SKM-1 treated with dmso at 0.1 percent for 144 hours (cell line): ENCODE results near the gene CLRN1.
A peak's percentile ranks its signal among the peaks of the same experiment; 100 is the strongest.
"Not testable (repeated sequence)": the region's sequence is repeated elsewhere in the genome, so short reads cannot be mapped to it uniquely, and the experiment has no call there.

Experiments
- DNase-seq: peaks from one replicate; lab custom pipeline; 2025; ENCODE audit not compliant: unreplicated experiment; lab: John Stamatoyannopoulos, UW

The CLRN1 gene

GRCh38 chr3:150972366-150973071 lies at the start of gene CLRN1:
CLRN1 (minus strand) TSS chr3:150972727; CDS start chr3:150972708, 19 bp downstream.
- DNase-seq, result no peak

- DNase-seq, result no peak
These were observed 43.9 kb upstream of the CLRN1 start for GRCh38 chr3:151016478-151016795.

GRCh38 chr3:151015767-151016477 lies 43.4 kb upstream of the CLRN1 start:
- DNase-seq, result peak; percentile 55

GRCh38 chr3:151015181-151015580 lies 42.7 kb upstream of the CLRN1 start:
- DNase-seq, result no peak

- DNase-seq, result no peak
These were observed 42.0 kb upstream of the CLRN1 start for GRCh38 chr3:151014501-151015018.

GRCh38 chr3:151012753-151013152 lies 40.2 kb upstream of the CLRN1 start:
- no peak for DNase-seq

GRCh38 chr3:151011427-151011826 lies 38.9 kb upstream of the CLRN1 start:
- no peak for DNase-seq

- DNase-seq, result no peak
These were observed 37.5 kb upstream of the CLRN1 start for GRCh38 chr3:151009981-151010380.

- no peak for DNase-seq
These were observed 36.9 kb upstream of the CLRN1 start for GRCh38 chr3:151009430-151009829.

GRCh38 chr3:151008699-151009098 lies 36.2 kb upstream of the CLRN1 start:
- no peak for DNase-seq

- no peak for DNase-seq
These were observed 31.2 kb upstream of the CLRN1 start for GRCh38 chr3:151003768-151004134.

- DNase-seq, result no peak
These were observed 30.7 kb upstream of the CLRN1 start for GRCh38 chr3:151003029-151003767.

- DNase-seq, result no peak
These were observed 29.8 kb upstream of the CLRN1 start for GRCh38 chr3:151002003-151002981.

- DNase-seq, result no peak
These were observed 26.5 kb upstream of the CLRN1 start for GRCh38 chr3:150998996-150999395.

- no peak for DNase-seq
These were observed 24.2 kb upstream of the CLRN1 start for GRCh38 chr3:150996731-150997130.

GRCh38 chr3:150995510-150995909 lies 23.0 kb upstream of the CLRN1 start:
- no peak for DNase-seq

GRCh38 chr3:150989208-150989607 lies 16.7 kb upstream of the CLRN1 start:
- DNase-seq, result no peak

GRCh38 chr3:150988395-150988794 lies 15.9 kb upstream of the CLRN1 start:
- not testable (repeated sequence) for DNase-seq

- DNase-seq, result peak; percentile 14
These were observed 13.2 kb upstream of the CLRN1 start for GRCh38 chr3:150985711-150986110.

- DNase-seq, result no peak
These were observed 11.5 kb upstream of the CLRN1 start for GRCh38 chr3:150984066-150984465.
